ENCODE measurements around the gene LAMA2.

The LAMA2 gene

DNA sequence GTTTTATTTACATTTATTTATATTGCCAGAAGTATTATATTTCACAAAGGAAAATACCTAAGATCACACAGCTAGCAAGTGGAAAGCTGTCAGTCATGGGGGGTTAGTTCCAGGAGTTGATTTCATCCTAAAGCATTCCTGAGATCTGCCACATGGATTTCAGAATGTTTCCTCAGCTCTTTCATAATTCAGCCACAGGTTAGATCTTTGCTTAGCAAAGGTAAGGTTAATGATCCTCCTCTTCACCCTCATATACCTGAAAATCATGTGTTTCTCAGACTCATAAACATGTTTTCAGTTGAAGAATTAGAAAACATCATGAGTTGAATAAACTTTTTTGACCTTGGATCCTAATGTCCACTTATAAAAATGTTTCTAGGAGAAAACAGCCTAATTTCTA, 611.6 kb downstream of the LAMA2 start:
- TF ChIP-seq, protein P1, sequence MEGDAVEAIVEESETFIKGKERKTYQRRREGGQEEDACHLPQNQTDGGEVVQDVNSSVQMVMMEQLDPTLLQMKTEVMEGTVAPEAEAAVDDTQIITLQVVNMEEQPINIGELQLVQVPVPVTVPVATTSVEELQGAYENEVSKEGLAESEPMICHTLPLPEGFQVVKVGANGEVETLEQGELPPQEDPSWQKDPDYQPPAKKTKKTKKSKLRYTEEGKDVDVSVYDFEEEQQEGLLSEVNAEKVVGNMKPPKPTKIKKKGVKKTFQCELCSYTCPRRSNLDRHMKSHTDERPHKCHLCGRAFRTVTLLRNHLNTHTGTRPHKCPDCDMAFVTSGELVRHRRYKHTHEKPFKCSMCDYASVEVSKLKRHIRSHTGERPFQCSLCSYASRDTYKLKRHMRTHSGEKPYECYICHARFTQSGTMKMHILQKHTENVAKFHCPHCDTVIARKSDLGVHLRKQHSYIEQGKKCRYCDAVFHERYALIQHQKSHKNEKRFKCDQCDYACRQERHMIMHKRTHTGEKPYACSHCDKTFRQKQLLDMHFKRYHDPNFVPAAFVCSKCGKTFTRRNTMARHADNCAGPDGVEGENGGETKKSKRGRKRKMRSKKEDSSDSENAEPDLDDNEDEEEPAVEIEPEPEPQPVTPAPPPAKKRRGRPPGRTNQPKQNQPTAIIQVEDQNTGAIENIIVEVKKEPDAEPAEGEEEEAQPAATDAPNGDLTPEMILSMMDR (IDR thresholded peaks at IDR 0.05) = no peak
- H3K4me3 ChIP-seq = no peak overlapping the region

DNA sequence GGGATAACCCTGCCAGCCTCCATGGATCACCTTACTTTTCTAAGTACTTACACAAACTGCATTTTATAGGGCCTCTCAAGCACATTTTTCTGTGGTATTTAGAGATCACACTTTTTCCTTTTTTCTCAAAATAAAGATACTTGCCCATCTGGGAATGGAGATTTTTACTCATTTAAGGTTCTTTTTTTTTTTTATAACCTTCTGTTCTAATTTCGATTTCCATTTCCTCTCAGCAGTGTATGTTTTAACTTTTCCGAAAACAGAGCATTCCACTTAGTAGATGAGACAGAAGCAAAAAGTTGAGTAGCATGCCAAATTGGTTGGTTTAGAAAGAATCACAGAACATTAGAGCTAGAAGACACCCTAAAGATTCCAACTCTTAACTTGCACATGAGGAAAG, 612.7 kb downstream of the LAMA2 start:
- no peak overlapping the region for H3K27ac ChIP-seq
- no peak overlapping the region for H3K4me3 ChIP-seq
- no peak for DNase-seq (ENCODE audit: low spot score)
- TF ChIP-seq, protein P1 (IDR thresholded peaks at IDR 0.05) = no peak

More for the DNA sequence above, 611.6 kb downstream of the LAMA2 start:
- H3K27ac ChIP-seq = no peak overlapping the region
- no peak for DNase-seq (ENCODE audit: low spot score)

DNA sequence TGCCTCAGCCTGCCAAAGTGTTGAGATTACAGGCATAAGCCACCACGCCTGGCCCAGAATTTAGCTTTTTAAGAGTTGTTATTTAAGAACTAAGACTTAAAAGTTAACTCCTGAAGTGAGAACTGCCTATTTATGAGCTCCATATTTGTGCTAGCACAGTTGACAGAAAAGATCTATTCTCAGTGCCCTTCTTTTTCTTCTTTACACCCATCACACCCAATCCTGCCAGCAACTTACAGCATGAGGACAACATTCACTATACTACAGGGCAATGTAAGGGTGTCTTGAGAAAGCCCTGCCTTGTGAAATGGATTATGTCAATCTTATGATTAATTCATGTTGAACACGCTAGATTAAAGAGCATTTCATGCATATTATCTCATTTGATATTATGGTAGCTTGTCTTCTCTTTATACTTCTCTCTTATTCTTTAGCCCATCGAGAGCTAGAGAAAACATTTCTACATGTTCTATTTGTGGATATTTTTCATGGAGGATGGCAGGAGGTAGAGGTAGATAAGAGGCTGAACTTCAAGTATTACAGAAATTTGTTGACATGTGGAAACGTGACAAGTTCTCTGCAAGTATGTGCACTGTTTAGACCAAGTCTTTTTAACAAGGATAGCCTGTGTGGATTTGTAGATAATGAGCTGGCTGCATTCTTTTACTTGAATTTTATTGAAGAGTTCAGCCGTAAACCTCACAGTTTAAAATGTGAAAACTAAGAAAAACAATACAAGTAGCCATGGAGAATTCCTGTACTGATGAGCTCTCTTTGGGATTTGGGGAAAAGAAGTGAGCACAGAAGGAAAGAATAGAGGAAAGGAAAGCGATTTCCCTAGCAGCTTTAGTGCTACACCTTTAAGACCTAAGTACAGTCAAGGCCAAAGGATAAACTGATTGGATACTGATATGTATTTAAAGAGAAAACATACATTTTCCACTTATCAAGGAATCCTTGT, 614.8 kb downstream of the LAMA2 start:
- Histone ChIP-seq H3K27ac (no peak overlapping the region), H3K4me3 (no peak overlapping the region)
- DNase-seq (ENCODE audit: low spot score) = no peak
- TF ChIP-seq, protein P1 (IDR thresholded peaks at IDR 0.05) = no peak

DNA sequence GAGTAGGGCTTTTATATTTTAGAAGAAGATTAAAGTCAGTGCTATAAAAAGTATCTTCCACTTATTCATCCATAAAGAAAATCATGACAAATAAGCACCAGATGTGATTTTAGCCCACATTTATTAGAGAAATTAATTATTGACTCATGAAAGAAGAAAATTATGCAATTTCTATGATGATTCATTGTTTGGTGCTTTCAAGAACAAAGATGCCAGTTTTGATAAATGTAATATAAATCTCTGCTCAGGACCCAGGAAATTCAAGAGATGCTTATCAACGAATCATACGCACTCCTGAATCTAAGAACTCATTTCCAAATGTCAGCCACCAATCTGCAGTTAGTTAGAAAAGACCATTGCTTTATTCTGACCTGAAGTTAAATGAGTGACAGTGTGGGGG, 615.6 kb downstream of the LAMA2 start:
- peak overlapping the region; percentile 35 for H3K4me3 ChIP-seq

DNA sequence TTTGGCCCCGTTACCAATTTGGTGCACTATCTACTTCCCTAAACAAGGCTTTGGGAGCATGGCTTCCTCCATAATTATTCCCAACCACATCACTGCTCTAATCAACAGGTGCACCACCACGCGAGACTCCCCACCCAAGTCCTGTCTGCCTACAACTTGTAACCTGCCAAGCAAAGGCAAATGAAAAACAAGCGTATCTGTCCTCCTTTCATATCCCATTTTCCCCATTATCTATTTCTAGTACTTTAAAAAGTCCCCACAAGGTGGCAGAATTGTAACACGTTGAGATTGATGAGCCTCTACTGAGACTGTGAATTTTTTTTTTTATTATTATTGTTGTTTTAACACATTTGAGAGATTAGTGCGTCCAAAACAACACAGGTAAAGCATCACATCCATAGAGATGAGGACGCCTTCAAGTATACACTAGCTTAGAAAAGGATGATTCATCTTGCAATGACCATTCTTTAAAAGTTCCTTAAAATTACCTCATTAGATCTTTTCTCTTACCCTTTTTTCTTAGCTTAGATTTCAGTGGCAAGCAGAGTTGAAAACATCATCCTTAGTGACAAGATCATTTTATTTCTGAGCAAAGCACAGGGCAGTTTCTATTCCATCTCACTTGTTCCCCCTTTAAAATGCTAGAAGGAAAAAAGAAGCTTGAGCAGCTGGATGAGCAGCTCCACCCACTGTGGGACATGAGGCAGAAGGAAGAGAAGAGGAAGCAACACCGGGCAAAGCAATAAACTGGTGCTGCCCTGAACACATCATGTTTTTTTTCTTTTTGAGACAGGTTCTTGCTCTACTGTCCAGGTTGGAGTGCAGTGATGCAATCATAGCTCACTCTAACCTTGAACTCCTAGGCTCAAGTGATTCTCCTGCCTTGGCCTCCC, 616.3 kb downstream of the LAMA2 start:
- peak overlapping the region; percentile 35 for H3K4me3 ChIP-seq
- TF ChIP-seq, protein P1 (IDR thresholded peaks at IDR 0.05) = peak; percentile 35
- DNase-seq (ENCODE audit: low spot score) = no peak
- H3K27ac ChIP-seq = peak overlapping the region in 1 of 2 donors; percentile 6

More for the DNA sequence above, 615.6 kb downstream of the LAMA2 start:
- no peak for DNase-seq (ENCODE audit: low spot score)
- peak overlapping the region in 1 of 2 donors; percentile 6 for H3K27ac ChIP-seq
- TF ChIP-seq, protein P1 (IDR thresholded peaks at IDR 0.05) = no peak

DNA sequence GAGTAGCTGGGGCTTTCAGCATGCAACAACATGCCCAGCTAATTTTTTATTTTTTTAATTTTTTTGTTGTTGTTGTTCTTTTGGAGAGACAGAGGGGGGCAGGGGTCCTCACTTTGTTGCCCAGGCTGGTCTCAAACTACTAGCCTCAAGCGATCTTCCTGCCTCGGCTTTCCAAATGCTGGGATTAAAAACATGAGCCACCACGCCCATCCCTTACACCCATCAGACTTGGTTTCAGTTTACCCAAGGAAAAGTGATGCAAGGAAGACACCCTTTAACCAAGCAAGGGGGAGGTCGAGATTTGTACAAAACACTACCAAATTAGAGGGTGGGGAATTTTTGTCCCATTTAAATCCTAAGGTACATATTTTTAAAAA, 616.9 kb downstream of the LAMA2 start:
- TF ChIP-seq, protein P1 (IDR thresholded peaks at IDR 0.05) = no peak
- H3K27ac ChIP-seq = no peak overlapping the region
- no peak overlapping the region for H3K4me3 ChIP-seq
- no peak for DNase-seq (ENCODE audit: low spot score)

All from coronary artery (tissue), 2 donors.